H1 (cell line): Measurements from ENCODE around the gene ZSCAN25. TPM values are rescaled to one million over a fixed set of nuclear protein-coding genes. Genes with fewer than 3 reads are reported as not detected.

Experiments
- BCL11A ChIP-seq, 2 experiments: IDR thresholded peaks; one replicate each; pipeline ENCODE4 v1.6.1; 2011; ENCODE audit warnings: low read depth in 2 of 2, low read length in 2 of 2, mild to moderate bottlenecking in 2 of 2
- CBX5 ChIP-seq: fragments of 300-800, 300-1000 bp; sonication (generic); IDR thresholded peaks from 2 replicates; pipeline ENCODE4 v1.7.1; 2016; ENCODE audit warnings: antibody characterized with exemption, low read length, low read depth
- CHD2 ChIP-seq: IDR thresholded peaks from 2 replicates; pipeline ENCODE4 v1.6.1; 2012; ENCODE audit warnings: low read length, improper control_type of control experiment
- EZH2 ChIP-seq: fragments of 200-600 bp; sonication (generic); IDR thresholded peaks from 2 replicates; pipeline ENCODE4 v1.7.1; 2012; ENCODE audit warnings: low read depth, mild to moderate bottlenecking, moderate library complexity, low read length, inconsistent platforms; ENCODE audit not compliant: severe bottlenecking
- HDAC2 ChIP-seq, 2 experiments: fragments of 300-600 bp in 1 of 2; sonication (generic) in 1 of 2; IDR thresholded peaks; 2 replicates each; pipeline ENCODE4 v1.6.1; 2011 to 2012; ENCODE audit warnings: low read depth in 2 of 2, low read length in 2 of 2, mild to moderate bottlenecking in 2 of 2, moderate library complexity in 2 of 2, borderline replicate concordance in 1 of 2, inconsistent platforms in 1 of 2
- HDAC6 ChIP-seq: IDR thresholded peaks from one replicate; pipeline ENCODE4 v1.7.1; 2012; ENCODE audit warnings: low read depth, mild to moderate bottlenecking, inconsistent platforms, low read length, moderate library complexity
- JUND ChIP-seq: IDR thresholded peaks from 2 replicates; pipeline ENCODE4 v1.6.1; 2011; ENCODE audit warnings: mild to moderate bottlenecking, improper control_type of control experiment, low read length
- KDM4A ChIP-seq: IDR thresholded peaks from one replicate; pipeline ENCODE4 v1.7.1; 2012; ENCODE audit warnings: low read depth, mild to moderate bottlenecking, moderate library complexity, low read length, inconsistent platforms; ENCODE audit not compliant: severe bottlenecking
- KDM5A ChIP-seq: fragments of 200-600 bp; IDR thresholded peaks from 2 replicates; pipeline ENCODE4 v1.7.1; 2012; ENCODE audit warnings: mild to moderate bottlenecking, low read length, inconsistent platforms, mixed read lengths
- MAFK ChIP-seq: IDR thresholded peaks from 2 replicates; pipeline ENCODE4 v1.6.1; 2012; ENCODE audit warnings: low read depth, mild to moderate bottlenecking, improper control_type of control experiment, low read length
- MAX ChIP-seq: IDR thresholded peaks from 2 replicates; pipeline ENCODE4 v1.6.1; 2012; ENCODE audit warnings: inconsistent platforms
- PHF8 ChIP-seq: fragments of 200-600 bp; sonication (generic); conservative IDR thresholded peaks from 2 replicates; pipeline ENCODE4 v1.7.1; 2012; ENCODE audit warnings: low read depth, mild to moderate bottlenecking, inconsistent platforms, low read length, moderate library complexity
- POLR2A ChIP-seq, 2 experiments: IDR thresholded peaks; 1 replicate in 1 of 2; 2 replicates in 1 of 2; pipeline ENCODE4 v1.6.1; 2011; ENCODE audit warnings: low read depth in 2 of 2, low read length in 2 of 2, mild to moderate bottlenecking in 2 of 2; ENCODE audit errors: control extremely low read depth in 1 of 2
- POU5F1 ChIP-seq: IDR thresholded peaks from 2 replicates; pipeline ENCODE4 v1.6.1; 2011; ENCODE audit warnings: low read depth, mild to moderate bottlenecking, low read length, moderate library complexity
- RFX5 ChIP-seq: IDR thresholded peaks from 2 replicates; pipeline ENCODE4 v1.6.1; 2011; ENCODE audit warnings: low read depth, low read length, improper control_type of control experiment, borderline replicate concordance
- SAP30 ChIP-seq: fragments of 300-600 bp; sonication (generic); IDR thresholded peaks from 2 replicates; pipeline ENCODE4 v1.7.1; 2012; ENCODE audit warnings: low read length, moderate library complexity, mild to moderate bottlenecking, inconsistent platforms; ENCODE audit not compliant: insufficient read depth, insufficient replicate concordance
- SIX5 ChIP-seq: IDR thresholded peaks from 2 replicates; pipeline ENCODE4 v1.6.1; 2011; ENCODE audit warnings: mild to moderate bottlenecking, low read depth, low read length
- TAF1 ChIP-seq: IDR thresholded peaks from 2 replicates; pipeline ENCODE4 v1.6.1; 2011; ENCODE audit warnings: mild to moderate bottlenecking, low read depth, low read length
- TBP ChIP-seq: IDR thresholded peaks from 2 replicates; pipeline ENCODE4 v1.6.1; 2011; ENCODE audit warnings: low read depth, low read length, improper control_type of control experiment
- TEAD4 ChIP-seq: IDR thresholded peaks from 2 replicates; pipeline ENCODE4 v1.6.1; 2012; ENCODE audit warnings: low read depth, low read length, inconsistent platforms, mixed read lengths
- YY1 ChIP-seq: IDR thresholded peaks from 2 replicates; pipeline ENCODE4 v1.6.1; 2011; ENCODE audit warnings: low read depth, mild to moderate bottlenecking, low read length
- polyA plus RNA-seq, 7 experiments: library from polyadenylated mRNA; depleted of rRNA in 3 of 7; stranded (reverse) in 5 of 7; unstranded in 2 of 7; fragments of >200 nt in 5 of 7; fragments of 200-250 nt in 2 of 7; gene quantifications; 1 replicate in 5 of 7; 2 replicates in 1 of 7; 4 replicates in 1 of 7; pipeline versions ENCODE4 v1.2.1 to v1.2.3, GENCODE V29; 2011 to 2013; ENCODE audit warnings: missing spikeins in 2 of 7, mixed read lengths in 2 of 7
- total RNA-seq: library from RNA; stranded (reverse); fragmentation: NEBNext Ultra II Directional; extraction: Animal tissue kit (Norgen Biotek cat#: 25700); gene quantifications from 2 replicates; pipeline ENCODE4 v1.2.1, GENCODE V29; 2021
- TF ChIP-seq, protein P1 (sequence below): IDR thresholded peaks from 2 replicates; pipeline ENCODE4 v1.6.1; 2012; ENCODE audit warnings: low read length, inconsistent platforms

The ZSCAN25 gene
- total and polyA plus RNA-seq, 2 of the 8 experiments (the other 6 are each of a cell fraction or from before 2014, with no cell fraction given): 10.1 to 18.6 TPM

GRCh38 chr7:99579956-99580777, 36.6 kb upstream of the ZSCAN25 start (continued):
- TF ChIP-seq HDAC2 (IDR thresholded peaks at IDR 0.05; ENCODE audit: borderline replicate concordance in 1 of 2, low read depth in 2 of 2, low read length in 2 of 2) (peak; percentile 67 to 89; a peak in 1 of 4 replicates), EZH2 (no peak), SIX5 (no peak), HDAC6 (no peak), PHF8 (peak; percentile 58), KDM4A (peak; percentile 78), SAP30 (no peak), YY1 (no peak), POLR2A (IDR thresholded peaks at IDR 0.05; ENCODE audit: control extremely low read depth in 1 of 2, low read depth in 2 of 2, low read length in 2 of 2) (peak in 1 of 2 experiments; percentile 63; a peak in 1 of 3 replicates), TBP (peak; percentile 9; the same call in 1 of the 2 replicates), BCL11A (IDR thresholded peaks at IDR 0.05; ENCODE audit: low read depth in 2 of 2, low read length in 2 of 2) (no peak), POU5F1 (no peak), JUND (no peak), TAF1 (peak; percentile 56; the same call in 1 of the 2 replicates), MAX (peak; percentile 95), TEAD4 (no peak), CBX5 (no peak), MAFK (no peak), CHD2 (no peak), RFX5 (no peak), KDM5A (no peak)
- TF ChIP-seq, protein P1, sequence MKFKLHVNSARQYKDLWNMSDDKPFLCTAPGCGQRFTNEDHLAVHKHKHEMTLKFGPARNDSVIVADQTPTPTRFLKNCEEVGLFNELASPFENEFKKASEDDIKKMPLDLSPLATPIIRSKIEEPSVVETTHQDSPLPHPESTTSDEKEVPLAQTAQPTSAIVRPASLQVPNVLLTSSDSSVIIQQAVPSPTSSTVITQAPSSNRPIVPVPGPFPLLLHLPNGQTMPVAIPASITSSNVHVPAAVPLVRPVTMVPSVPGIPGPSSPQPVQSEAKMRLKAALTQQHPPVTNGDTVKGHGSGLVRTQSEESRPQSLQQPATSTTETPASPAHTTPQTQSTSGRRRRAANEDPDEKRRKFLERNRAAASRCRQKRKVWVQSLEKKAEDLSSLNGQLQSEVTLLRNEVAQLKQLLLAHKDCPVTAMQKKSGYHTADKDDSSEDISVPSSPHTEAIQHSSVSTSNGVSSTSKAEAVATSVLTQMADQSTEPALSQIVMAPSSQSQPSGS: no peak
